ENCODE results near the gene MYADML2.

DNA sequence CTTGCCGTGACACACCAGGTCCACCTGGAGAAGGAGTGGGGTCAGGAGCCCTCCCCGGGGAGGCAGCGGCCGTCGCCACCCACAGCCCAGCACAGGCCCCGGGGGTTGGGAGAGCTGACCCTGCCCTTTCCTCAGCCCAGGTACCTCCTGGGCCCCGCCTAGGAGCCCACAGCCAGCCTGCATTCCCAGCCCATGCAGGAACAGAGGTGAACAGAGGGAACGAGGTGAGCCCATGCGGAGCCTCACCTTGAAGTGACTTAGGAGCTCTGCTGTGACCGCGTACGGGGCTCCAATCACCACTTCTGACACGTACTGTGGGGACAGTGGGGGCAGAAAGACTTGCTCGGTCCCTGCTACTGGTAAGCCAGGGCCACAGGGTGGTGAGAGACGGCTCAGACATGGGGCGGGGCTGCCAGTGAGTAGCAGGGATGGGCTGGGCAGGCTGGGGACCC is 41.6 kb downstream of the MYADML2 start:
- TF ChIP-seq POLR2AphosphoS5 (IDR thresholded peaks at IDR 0.05; ENCODE audit: low read depth, low read length) (no peak), TAF1 (IDR thresholded peaks at IDR 0.05; ENCODE audit: borderline replicate concordance, insufficient read depth, low read length) (no peak)
- TF ChIP-seq, protein P1, sequence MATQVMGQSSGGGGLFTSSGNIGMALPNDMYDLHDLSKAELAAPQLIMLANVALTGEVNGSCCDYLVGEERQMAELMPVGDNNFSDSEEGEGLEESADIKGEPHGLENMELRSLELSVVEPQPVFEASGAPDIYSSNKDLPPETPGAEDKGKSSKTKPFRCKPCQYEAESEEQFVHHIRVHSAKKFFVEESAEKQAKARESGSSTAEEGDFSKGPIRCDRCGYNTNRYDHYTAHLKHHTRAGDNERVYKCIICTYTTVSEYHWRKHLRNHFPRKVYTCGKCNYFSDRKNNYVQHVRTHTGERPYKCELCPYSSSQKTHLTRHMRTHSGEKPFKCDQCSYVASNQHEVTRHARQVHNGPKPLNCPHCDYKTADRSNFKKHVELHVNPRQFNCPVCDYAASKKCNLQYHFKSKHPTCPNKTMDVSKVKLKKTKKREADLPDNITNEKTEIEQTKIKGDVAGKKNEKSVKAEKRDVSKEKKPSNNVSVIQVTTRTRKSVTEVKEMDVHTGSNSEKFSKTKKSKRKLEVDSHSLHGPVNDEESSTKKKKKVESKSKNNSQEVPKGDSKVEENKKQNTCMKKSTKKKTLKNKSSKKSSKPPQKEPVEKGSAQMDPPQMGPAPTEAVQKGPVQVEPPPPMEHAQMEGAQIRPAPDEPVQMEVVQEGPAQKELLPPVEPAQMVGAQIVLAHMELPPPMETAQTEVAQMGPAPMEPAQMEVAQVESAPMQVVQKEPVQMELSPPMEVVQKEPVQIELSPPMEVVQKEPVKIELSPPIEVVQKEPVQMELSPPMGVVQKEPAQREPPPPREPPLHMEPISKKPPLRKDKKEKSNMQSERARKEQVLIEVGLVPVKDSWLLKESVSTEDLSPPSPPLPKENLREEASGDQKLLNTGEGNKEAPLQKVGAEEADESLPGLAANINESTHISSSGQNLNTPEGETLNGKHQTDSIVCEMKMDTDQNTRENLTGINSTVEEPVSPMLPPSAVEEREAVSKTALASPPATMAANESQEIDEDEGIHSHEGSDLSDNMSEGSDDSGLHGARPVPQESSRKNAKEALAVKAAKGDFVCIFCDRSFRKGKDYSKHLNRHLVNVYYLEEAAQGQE (IDR thresholded peaks at IDR 0.05; ENCODE audit: insufficient read depth in 1 of 2, low read depth in 2 of 2, low read length in 2 of 2) = no peak

Measured in PFSK-1 (cell line).